Progenitor cell of endocrine pancreas (in vitro differentiated cells): ENCODE data around the gene PSMB7. TPM values are rescaled to one million over a fixed set of nuclear protein-coding genes. Genes with fewer than 3 reads are reported as not detected.

Source experiments
- DNase-seq: peaks from one replicate; pipeline ENCODE4 v3.0.0; 2021; ENCODE audit warnings: low spot score; ENCODE audit not compliant: unreplicated experiment
- H3K27ac Mint-ChIP-seq: 2 replicates; pipeline ENCODE4 v1.8.0; 2021; ENCODE audit warnings: mild to moderate bottlenecking, moderate library complexity, mixed read lengths
- H3K27me3 Mint-ChIP-seq: 2 replicates; pipeline ENCODE4 v1.8.0; 2021; ENCODE audit warnings: mixed read lengths
- H3K36me3 Mint-ChIP-seq: 2 replicates; pipeline ENCODE4 v1.8.0; 2022; ENCODE audit warnings: mixed read lengths; ENCODE audit not compliant: insufficient read depth
- H3K4me1 Mint-ChIP-seq: 2 replicates; pipeline ENCODE4 v1.8.0; 2021; ENCODE audit warnings: low read depth, mixed read lengths
- H3K4me3 Mint-ChIP-seq: 2 replicates; pipeline ENCODE4 v1.8.0; 2021; ENCODE audit warnings: low read depth, mild to moderate bottlenecking, moderate library complexity, mixed read lengths
- H3K9me3 Mint-ChIP-seq: 2 replicates; pipeline ENCODE4 v1.8.0; 2021; ENCODE audit warnings: low read depth, mixed read lengths
- total RNA-seq: library from RNA; stranded (reverse); gene quantifications from 2 replicates; pipeline ENCODE4 v1.2.1, GENCODE V29; 2021
- TF ChIP-seq, protein P1 (sequence below): fragments of 200-600 bp; sonication (generic); IDR thresholded peaks from one replicate; pipeline ENCODE4 v1.5.0; 2021; ENCODE audit warnings: antibody characterized with exemption, mild to moderate bottlenecking; ENCODE audit not compliant: unreplicated experiment

PSMB7 gene
- total RNA-seq, 1 donor from 2014 or later, result 144 TPM

- DNase-seq, result no peak
- Mint-ChIP-seq H3K27me3 (peaks cover 46% of the 10 kb centered on the region), H3K4me1 (peaks cover 4% of the 10 kb centered on the region), H3K27ac (no peak overlapping the region), H3K9me3 (no peaks in the 10 kb centered on the region), H3K4me3 (no peak overlapping the region), H3K36me3 (no peaks in the 10 kb centered on the region)
- TF ChIP-seq, protein P1, sequence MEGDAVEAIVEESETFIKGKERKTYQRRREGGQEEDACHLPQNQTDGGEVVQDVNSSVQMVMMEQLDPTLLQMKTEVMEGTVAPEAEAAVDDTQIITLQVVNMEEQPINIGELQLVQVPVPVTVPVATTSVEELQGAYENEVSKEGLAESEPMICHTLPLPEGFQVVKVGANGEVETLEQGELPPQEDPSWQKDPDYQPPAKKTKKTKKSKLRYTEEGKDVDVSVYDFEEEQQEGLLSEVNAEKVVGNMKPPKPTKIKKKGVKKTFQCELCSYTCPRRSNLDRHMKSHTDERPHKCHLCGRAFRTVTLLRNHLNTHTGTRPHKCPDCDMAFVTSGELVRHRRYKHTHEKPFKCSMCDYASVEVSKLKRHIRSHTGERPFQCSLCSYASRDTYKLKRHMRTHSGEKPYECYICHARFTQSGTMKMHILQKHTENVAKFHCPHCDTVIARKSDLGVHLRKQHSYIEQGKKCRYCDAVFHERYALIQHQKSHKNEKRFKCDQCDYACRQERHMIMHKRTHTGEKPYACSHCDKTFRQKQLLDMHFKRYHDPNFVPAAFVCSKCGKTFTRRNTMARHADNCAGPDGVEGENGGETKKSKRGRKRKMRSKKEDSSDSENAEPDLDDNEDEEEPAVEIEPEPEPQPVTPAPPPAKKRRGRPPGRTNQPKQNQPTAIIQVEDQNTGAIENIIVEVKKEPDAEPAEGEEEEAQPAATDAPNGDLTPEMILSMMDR, result no peak
These were observed 34.3 kb upstream of the PSMB7 start for GRCh38 chr9:124449381-124450151.

DNA sequence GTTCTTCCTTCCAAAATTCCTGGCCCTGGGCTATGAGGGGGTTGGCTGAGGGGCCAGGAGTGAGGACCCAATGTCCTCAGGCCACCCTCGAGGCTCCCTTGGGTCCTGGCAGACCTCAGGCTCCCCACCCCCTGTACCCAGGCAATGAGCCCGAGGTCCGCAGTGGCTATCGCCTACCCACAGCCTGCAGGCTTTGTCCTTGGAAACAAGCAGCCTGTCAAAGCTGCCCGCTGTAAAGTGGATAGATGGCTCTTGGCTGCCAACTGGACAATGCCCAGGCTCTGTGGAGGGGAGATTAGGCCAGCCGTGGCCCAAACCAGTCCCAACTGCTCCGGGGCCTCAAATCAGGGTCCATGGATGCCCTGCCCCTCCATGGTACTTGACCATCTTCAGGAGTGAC is 32.8 kb upstream of the PSMB7 start:
- no peak overlapping the region for H3K27ac Mint-ChIP-seq
- TF ChIP-seq, protein P1, result no peak
- no peaks in the 10 kb centered on the region for H3K9me3 Mint-ChIP-seq
- no peak overlapping the region for H3K4me3 Mint-ChIP-seq
- no peak for DNase-seq
- H3K36me3 Mint-ChIP-seq, result no peaks in the 10 kb centered on the region
- H3K4me1 Mint-ChIP-seq, result peaks cover 4% of the 10 kb centered on the region
- H3K27me3 Mint-ChIP-seq, result peaks cover 44% of the 10 kb centered on the region

DNA sequence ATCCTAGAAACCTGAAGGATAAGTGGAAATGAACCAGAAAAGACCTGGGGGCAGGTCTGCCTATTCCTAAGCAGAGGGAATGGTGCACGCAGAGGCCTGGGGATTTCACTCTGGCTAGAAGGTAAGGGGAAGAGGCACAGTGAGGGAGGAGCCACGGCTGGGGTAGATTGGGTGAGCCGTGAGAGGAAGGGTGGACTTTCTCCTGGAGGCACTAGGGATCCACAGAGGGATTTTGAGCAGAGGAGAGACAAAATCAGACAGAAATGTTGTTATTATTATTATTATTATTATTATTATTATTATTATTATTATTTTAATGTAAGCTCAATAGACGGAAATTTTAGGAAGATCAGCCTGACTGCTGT is 32.0 kb upstream of the PSMB7 start:
- Mint-ChIP-seq H3K4me1 (peaks cover 4% of the 10 kb centered on the region), H3K9me3 (no peaks in the 10 kb centered on the region), H3K36me3 (no peaks in the 10 kb centered on the region), H3K4me3 (no peak overlapping the region), H3K27ac (no peak overlapping the region), H3K27me3 (peaks cover 38% of the 10 kb centered on the region)
- TF ChIP-seq, protein P1, result no peak
- DNase-seq, result no peak

- Mint-ChIP-seq H3K4me3 (no peak overlapping the region), H3K36me3 (no peaks in the 10 kb centered on the region), H3K9me3 (no peaks in the 10 kb centered on the region), H3K27ac (no peak overlapping the region), H3K27me3 (peaks cover 18% of the 10 kb centered on the region), H3K4me1 (no peaks in the 10 kb centered on the region)
- no peak for DNase-seq
- TF ChIP-seq, protein P1, result no peak
These were observed 28.9 kb upstream of the PSMB7 start for GRCh38 chr9:124444166-124444565.

DNA sequence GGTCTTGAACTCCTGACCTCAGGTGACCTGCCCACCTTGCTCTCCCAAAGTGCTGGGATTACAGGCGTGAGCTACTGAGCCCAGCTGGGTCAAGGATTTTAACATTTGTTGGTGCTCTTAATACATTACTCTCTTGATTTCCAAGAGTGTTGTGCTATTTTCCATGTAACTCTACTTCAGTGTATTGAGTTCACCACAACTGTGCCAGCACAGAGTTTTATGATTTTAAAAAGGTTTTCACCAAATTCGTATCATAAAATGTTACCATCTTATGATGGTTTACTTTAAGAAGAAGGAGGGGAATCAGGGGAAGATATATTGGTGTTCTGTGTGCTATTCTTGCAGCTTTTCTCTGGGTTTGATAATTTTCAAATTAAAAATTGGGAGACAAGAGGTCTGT is 28.4 kb upstream of the PSMB7 start:
- no peaks in the 10 kb centered on the region for H3K4me1 Mint-ChIP-seq
- peaks cover 18% of the 10 kb centered on the region for H3K27me3 Mint-ChIP-seq
- no peaks in the 10 kb centered on the region for H3K36me3 Mint-ChIP-seq
- no peak for DNase-seq
- H3K27ac Mint-ChIP-seq, result no peak overlapping the region
- H3K4me3 Mint-ChIP-seq, result no peak overlapping the region
- TF ChIP-seq, protein P1, result no peak
- H3K9me3 Mint-ChIP-seq, result no peaks in the 10 kb centered on the region
